Measurements from ENCODE around the gene SPEF2.
"Not testable (repeated sequence)": the region's sequence is repeated elsewhere in the genome, so short reads cannot be mapped to it uniquely, and the experiment has no call there.

SPEF2 gene

GRCh38 chr5:35660451-35660850 is 42.8 kb downstream of the SPEF2 start:
- DNase-seq, result no peak

GRCh38 chr5:35664584-35664983 is 46.9 kb downstream of the SPEF2 start:
- no peak for DNase-seq

- DNase-seq, result no peak
These were observed 47.4 kb downstream of the SPEF2 start for GRCh38 chr5:35665096-35665495.

- DNase-seq, result no peak
These were observed 50.7 kb downstream of the SPEF2 start for GRCh38 chr5:35668319-35668718.

- DNase-seq, result no peak
These were observed 51.1 kb downstream of the SPEF2 start for GRCh38 chr5:35668794-35669193.

- no peak for DNase-seq
These were observed 54.1 kb downstream of the SPEF2 start for GRCh38 chr5:35671541-35672295.

- DNase-seq, result not testable (repeated sequence)
These were observed 54.6 kb downstream of the SPEF2 start for GRCh38 chr5:35672296-35672655.

- DNase-seq, result no peak
These were observed 55.3 kb downstream of the SPEF2 start for GRCh38 chr5:35672995-35673394.

- no peak for DNase-seq
These were observed 56.4 kb downstream of the SPEF2 start for GRCh38 chr5:35674049-35674448.

- no peak for DNase-seq
These were observed 57.7 kb downstream of the SPEF2 start for GRCh38 chr5:35675392-35675791.

GRCh38 chr5:35677878-35678277 is 60.2 kb downstream of the SPEF2 start:
- DNase-seq, result no peak

GRCh38 chr5:35678661-35679060 is 61.0 kb downstream of the SPEF2 start:
- no peak for DNase-seq

- DNase-seq, result no peak
These were observed 61.7 kb downstream of the SPEF2 start for GRCh38 chr5:35679357-35679756.

- DNase-seq, result no peak
These were observed 64.2 kb downstream of the SPEF2 start for GRCh38 chr5:35681911-35682310.

GRCh38 chr5:35683466-35683865 is 65.8 kb downstream of the SPEF2 start:
- DNase-seq, result no peak

- DNase-seq, result no peak
These were observed 67.5 kb downstream of the SPEF2 start for GRCh38 chr5:35685161-35685560.

GRCh38 chr5:35687961-35688360 is 70.3 kb downstream of the SPEF2 start:
- no peak for DNase-seq

GRCh38 chr5:35694481-35694880 is 76.8 kb downstream of the SPEF2 start:
- DNase-seq, result no peak

GRCh38 chr5:35698047-35698808 is 80.6 kb downstream of the SPEF2 start:
- DNase-seq, result no peak

GRCh38 chr5:35707659-35708058 is 90.0 kb downstream of the SPEF2 start:
- DNase-seq, result no peak

- DNase-seq, result no peak
These were observed 92.0 kb downstream of the SPEF2 start for GRCh38 chr5:35709688-35710087.

- DNase-seq, result no peak
These were observed 100.1 kb downstream of the SPEF2 start for GRCh38 chr5:35717718-35718117.

- DNase-seq, result no peak
These were observed 118.1 kb downstream of the SPEF2 start for GRCh38 chr5:35735718-35736117.

- DNase-seq, result no peak
These were observed 118.6 kb downstream of the SPEF2 start for GRCh38 chr5:35736280-35736679.
